Neural crest cell (in vitro differentiated cells): ENCODE results near the gene ARHGAP20. TPM values are rescaled to one million over a fixed set of nuclear protein-coding genes. Genes with fewer than 3 reads are reported as not detected.

Experiments used
- DNase-seq: peaks from one replicate; pipeline ENCODE4 v3.0.0; 2021; ENCODE audit warnings: low read depth, mixed read lengths, low spot score
- H3K27ac Mint-ChIP-seq: one replicate; pipeline ENCODE4 v1.8.0; 2021; ENCODE audit warnings: mild to moderate bottlenecking, mixed read lengths; ENCODE audit not compliant: unreplicated experiment
- H3K27me3 Mint-ChIP-seq: 2 replicates; pipeline ENCODE4 v1.8.0; 2021; ENCODE audit warnings: low read depth, mild to moderate bottlenecking, mixed read lengths
- H3K36me3 Mint-ChIP-seq: 2 replicates; pipeline ENCODE4 v1.8.0; 2021; ENCODE audit warnings: low read depth, mild to moderate bottlenecking, mixed read lengths
- H3K4me1 Mint-ChIP-seq: 2 replicates; pipeline ENCODE4 v1.8.0; 2021; ENCODE audit warnings: mixed read lengths
- H3K4me3 Mint-ChIP-seq: one replicate; pipeline ENCODE4 v1.8.0; 2021; ENCODE audit warnings: mild to moderate bottlenecking, mixed read lengths
- H3K9me3 Mint-ChIP-seq: 2 replicates; pipeline ENCODE4 v1.8.0; 2021; ENCODE audit warnings: mixed read lengths
- CTCF ChIP-seq: fragments of 200-600 bp; sonication (generic); conservative IDR thresholded peaks from 2 replicates; pipeline ENCODE4 v1.5.0; 2021; ENCODE audit warnings: antibody characterized with exemption, mild to moderate bottlenecking
- total RNA-seq: library from RNA; stranded (reverse); gene quantifications from 2 replicates; pipeline ENCODE4 v1.2.1, GENCODE V29; 2021

The ARHGAP20 gene
- total RNA-seq, 1 donor from 2014 or later, result 0.23 TPM

GRCh38 chr11:110599207-110599606, 113.0 kb downstream of the ARHGAP20 start:
- H3K4me1 Mint-ChIP-seq, result no peaks in the 10 kb centered on the region
- H3K4me3 Mint-ChIP-seq, result no peak overlapping the region
- DNase-seq, result no peak
- no peak overlapping the region for H3K27ac Mint-ChIP-seq
- H3K36me3 Mint-ChIP-seq, result no peaks in the 10 kb centered on the region
- H3K9me3 Mint-ChIP-seq, result peaks cover 2% of the 10 kb centered on the region
- TF ChIP-seq CTCF, result no peak
- no peaks in the 10 kb centered on the region for H3K27me3 Mint-ChIP-seq

GRCh38 chr11:110598725-110599124, 113.5 kb downstream of the ARHGAP20 start:
- H3K27ac Mint-ChIP-seq, result no peak overlapping the region
- H3K4me1 Mint-ChIP-seq, result no peaks in the 10 kb centered on the region
- H3K4me3 Mint-ChIP-seq, result no peak overlapping the region
- H3K9me3 Mint-ChIP-seq, result peaks cover 2% of the 10 kb centered on the region
- DNase-seq, result no peak
- no peaks in the 10 kb centered on the region for H3K36me3 Mint-ChIP-seq
- no peak for TF ChIP-seq CTCF
- H3K27me3 Mint-ChIP-seq, result no peaks in the 10 kb centered on the region

GRCh38 chr11:110587972-110588371, 124.3 kb downstream of the ARHGAP20 start:
- TF ChIP-seq CTCF, result no peak
- Mint-ChIP-seq H3K4me3 (no peak overlapping the region), H3K27ac (no peak overlapping the region), H3K36me3 (no peaks in the 10 kb centered on the region), H3K4me1 (peaks cover 13% of the 10 kb centered on the region), H3K27me3 (no peaks in the 10 kb centered on the region), H3K9me3 (no peaks in the 10 kb centered on the region)
- no peak for DNase-seq

GRCh38 chr11:110587129-110587528, 125.1 kb downstream of the ARHGAP20 start:
- TF ChIP-seq CTCF, result no peak
- H3K4me3 Mint-ChIP-seq, result no peak overlapping the region
- no peaks in the 10 kb centered on the region for H3K27me3 Mint-ChIP-seq
- H3K9me3 Mint-ChIP-seq, result no peaks in the 10 kb centered on the region
- H3K36me3 Mint-ChIP-seq, result no peaks in the 10 kb centered on the region
- no peak overlapping the region for H3K27ac Mint-ChIP-seq
- no peak for DNase-seq
- H3K4me1 Mint-ChIP-seq, result peaks cover 15% of the 10 kb centered on the region

- Mint-ChIP-seq H3K36me3 (no peaks in the 10 kb centered on the region), H3K27ac (no peak overlapping the region), H3K4me1 (peaks cover 23% of the 10 kb centered on the region), H3K9me3 (no peaks in the 10 kb centered on the region), H3K4me3 (no peak overlapping the region), H3K27me3 (no peaks in the 10 kb centered on the region)
- no peak for DNase-seq
- no peak for TF ChIP-seq CTCF
Measured at GRCh38 chr11:110584150-110584549, 128.1 kb downstream of the ARHGAP20 start.
